Activated T-helper 1 cell treated with anti-CD3 and anti-CD28 coated beads, Interleukin-2, amount 50 U/mL, for 16 hours (primary cell): ENCODE results near the gene DNAJB6.

Experiments
- DNase-seq, 2 donors: peaks; one replicate each; pipeline ENCODE4 v3.0.0-alpha.2; 2020; ENCODE audit warnings: low read depth in 1 of 2, low spot score in 1 of 2

DNAJB6 gene

DNA sequence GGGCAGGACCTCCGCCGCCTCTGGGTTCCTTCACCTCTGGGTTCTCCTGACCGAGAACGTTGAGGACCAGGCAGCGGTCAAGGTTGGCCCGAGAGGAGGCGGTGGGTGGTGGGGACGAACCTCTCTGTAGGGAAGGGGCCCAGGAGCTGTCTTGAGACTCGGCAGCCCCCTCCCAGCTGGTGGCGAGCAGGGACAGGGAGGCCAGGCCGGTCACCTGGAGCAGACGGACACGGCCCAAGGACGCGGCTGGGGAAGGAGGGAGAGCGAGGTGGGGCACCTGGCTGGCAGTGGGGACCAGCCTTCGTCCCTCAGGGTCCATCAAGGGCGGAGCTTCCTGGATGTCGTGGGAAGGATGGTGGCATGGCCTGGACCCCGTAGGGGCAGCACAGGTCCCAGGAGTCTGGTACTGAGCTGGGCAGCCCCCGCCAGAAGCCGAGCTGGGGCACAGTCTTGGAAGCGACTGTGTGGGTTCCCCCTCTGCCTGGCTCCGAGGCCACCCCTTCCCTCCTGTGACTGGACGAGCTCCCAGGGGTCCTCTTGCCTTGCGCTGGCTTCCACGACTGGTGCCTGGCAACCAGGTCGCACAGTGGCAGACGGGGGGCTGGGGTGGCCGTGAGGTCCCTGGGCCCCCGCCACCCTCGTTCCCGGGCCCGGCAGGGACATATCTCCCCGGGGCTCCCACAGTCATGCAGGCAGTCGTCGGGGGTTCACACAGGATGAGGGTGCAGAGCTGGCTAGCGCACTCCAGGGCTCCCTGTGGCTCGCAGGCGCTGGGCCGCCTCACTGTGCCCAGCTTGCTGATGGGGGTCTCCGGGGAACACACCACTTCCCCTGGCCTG is 89.9 kb downstream of the DNAJB6 start:
- DNase-seq: no peak

DNA sequence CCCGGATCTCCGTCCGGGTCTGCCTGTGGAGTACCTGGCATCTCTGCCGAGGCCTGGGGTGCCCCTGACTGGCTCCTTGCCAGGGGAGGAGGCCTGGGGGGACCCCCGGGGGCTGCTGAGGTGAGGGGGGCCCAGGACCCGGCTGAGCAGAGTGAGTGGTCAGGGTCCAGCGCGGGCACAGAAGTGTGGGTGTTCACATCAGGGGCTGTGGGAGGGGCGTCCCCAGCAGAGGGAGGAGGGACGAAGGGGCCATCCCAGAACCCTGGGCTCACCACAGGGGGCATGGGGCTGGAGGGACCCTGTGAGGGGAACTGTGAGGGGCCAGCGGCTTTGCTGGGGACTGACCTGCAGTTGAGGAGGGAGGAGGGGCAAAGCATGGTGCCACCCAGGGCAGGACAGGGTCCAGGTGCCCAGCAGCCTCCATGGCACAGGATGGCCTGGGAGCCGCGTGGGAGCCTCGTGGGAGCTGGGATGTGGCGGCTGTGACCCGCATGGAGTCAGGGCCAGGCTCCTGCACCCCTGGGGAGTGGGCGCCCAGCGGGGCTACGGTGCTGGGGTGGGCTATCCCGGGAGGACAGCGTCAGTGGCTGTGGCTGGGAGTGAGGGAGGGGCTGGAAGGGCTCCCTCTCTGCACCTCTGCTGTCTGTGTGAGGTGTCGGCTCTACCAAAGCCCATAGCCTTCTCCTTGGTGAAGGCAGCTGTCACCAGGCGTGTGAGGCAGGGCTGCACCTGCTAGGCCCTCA is 91.2 kb downstream of the DNAJB6 start:
- DNase-seq: no peak

DNA sequence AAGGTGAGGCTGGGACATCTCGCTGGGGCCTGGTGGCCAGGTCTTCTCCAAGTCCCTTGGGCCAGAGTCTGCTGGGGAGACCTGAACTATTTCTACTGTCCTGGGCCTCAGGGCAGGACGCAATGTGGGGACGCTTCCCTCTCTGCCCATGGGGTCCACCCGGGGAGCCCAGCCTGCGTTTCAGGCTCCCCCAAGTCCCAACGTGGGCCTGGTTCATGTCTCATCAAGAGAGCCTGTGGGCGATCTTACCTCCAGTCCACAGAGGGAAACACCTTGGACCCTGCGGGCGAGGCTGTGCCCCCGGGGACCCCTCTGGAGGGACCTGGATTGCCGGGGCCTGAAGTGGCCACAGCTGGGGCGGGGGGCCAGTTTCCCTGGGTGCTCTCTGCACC is 91.7 kb downstream of the DNAJB6 start:
- no peak for DNase-seq

- no peak for DNase-seq
Observed at GRCh38 chr7:157429001-157429679, 92.3 kb downstream of the DNAJB6 start.

- no peak for DNase-seq
Observed at GRCh38 chr7:157429680-157430224, 92.9 kb downstream of the DNAJB6 start.

GRCh38 chr7:157430721-157431120 is 93.9 kb downstream of the DNAJB6 start:
- no peak for DNase-seq

- no peak for DNase-seq
Observed at GRCh38 chr7:157431173-157431950, 94.6 kb downstream of the DNAJB6 start.

- no peak for DNase-seq
Observed at GRCh38 chr7:157431951-157432540, 95.2 kb downstream of the DNAJB6 start.

- no peak for DNase-seq
Observed at GRCh38 chr7:157432541-157432956, 95.7 kb downstream of the DNAJB6 start.

- peak in 1 of 2 donors; percentile 45 for DNase-seq
Observed at GRCh38 chr7:157432957-157433576, 96.3 kb downstream of the DNAJB6 start.

- DNase-seq: no peak
Observed at GRCh38 chr7:157433628-157434027, 96.8 kb downstream of the DNAJB6 start.

- DNase-seq: no peak
Observed at GRCh38 chr7:157434231-157434630, 97.4 kb downstream of the DNAJB6 start.

- no peak for DNase-seq
Observed at GRCh38 chr7:157434701-157435100, 97.9 kb downstream of the DNAJB6 start.

DNA sequence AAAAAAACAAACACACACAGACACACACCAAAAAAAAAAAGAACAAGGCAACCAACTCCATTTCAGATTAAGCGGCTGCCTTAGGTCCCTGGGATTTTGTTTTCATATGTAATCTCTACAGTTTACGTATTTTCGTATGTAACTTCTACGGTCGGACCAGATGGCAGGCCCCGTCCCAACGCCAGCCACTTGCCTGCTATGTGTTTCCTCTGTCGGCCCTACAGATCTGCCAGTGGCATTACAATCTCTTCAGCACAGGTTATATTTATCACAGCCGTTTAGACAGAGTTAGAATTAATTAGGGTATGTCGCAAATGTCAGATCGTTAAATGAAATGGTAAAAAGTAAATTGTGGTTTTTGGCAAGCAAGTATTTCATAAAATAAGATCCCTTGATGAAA is 99.3 kb downstream of the DNAJB6 start:
- no peak for DNase-seq

DNA sequence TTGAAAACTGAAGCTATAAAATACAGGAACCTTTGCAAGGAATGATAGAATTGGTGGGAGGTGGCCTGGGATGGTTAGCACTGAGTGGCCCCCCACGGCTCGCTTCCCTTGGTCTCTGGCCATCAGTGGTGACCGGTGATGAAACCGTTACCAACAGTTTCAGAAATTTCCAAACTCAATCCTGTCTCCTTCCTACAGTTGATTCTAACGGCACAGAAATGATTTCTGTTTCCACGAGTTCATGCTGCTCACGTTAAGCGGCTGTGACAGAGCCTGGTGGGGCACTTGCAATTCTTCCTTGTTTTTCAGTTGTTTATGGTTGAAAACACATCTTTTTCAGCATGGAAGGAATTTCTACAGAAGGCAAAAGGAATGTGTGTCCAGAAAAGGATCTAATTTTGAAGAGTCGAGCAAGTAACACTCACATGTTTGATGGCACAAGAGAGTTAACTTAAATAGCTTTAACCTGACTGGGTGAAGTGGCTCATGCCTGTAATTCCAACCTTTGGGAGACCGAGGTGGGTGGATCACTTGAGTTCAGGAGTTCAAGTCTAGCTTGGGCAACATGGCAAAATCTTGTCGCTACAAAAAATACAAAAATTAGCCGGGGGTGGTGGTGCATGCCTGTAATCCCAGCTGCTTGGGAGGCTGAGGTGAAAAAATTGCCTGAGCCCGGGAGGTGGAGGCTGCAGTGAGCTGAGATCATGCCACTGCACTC is 100.1 kb downstream of the DNAJB6 start:
- no peak for DNase-seq

GRCh38 chr7:157437519-157438061 is 100.8 kb downstream of the DNAJB6 start:
- DNase-seq: no peak

GRCh38 chr7:157438121-157439025 is 101.6 kb downstream of the DNAJB6 start:
- no peak for DNase-seq

GRCh38 chr7:157439149-157439548 is 102.3 kb downstream of the DNAJB6 start:
- no peak for DNase-seq
